Renal cortex interstitium (tissue), 11 donors: ENCODE results near the gene PIK3C3. TPM values are rescaled to one million over a fixed set of nuclear protein-coding genes. Genes with fewer than 3 reads are reported as not detected.
A peak's percentile ranks its signal among the peaks of the same experiment; 100 is the strongest.
"Not testable (repeated sequence)": the region's sequence is repeated elsewhere in the genome, so short reads cannot be mapped to it uniquely, and the experiment has no call there.

Experiments
- DNase-seq, 11 donors: peaks; one replicate each; pipeline ENCODE4 v3.0.0-alpha.2; 2013; ENCODE audit warnings: low read depth in 9 of 11, low spot score in 4 of 11; ENCODE audit errors: extremely low read depth in 1 of 11
- polyA plus RNA-seq, 3 donors: library from polyadenylated mRNA; unstranded; fragments of 120-200 nt; gene quantifications; one replicate each; pipeline ENCODE4 v1.2.1, GENCODE V29; 2013; ENCODE audit not compliant: insufficient read length in 3 of 3

PIK3C3 gene
- polyA plus RNA-seq, 3 donors = 65.2 to 83.2 (median 81.6) TPM

DNA sequence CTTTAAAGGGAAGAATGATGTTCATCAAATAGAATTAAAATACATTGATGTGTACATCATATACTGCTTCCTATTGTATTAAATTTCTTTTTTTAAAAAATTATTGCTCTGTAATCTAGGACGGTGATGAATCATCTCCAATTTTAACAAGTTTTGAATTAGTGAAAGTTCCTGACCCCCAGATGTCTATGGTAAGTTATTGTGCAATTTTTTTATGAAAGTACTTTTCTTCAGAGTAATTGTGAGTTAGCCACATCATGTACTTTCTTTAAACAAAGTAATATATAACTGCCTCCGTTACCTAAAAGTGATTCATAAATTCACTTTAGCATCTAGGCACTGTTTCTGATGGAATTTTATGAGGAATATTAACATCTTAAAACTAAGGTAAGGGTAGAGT, 38.1 kb downstream of the PIK3C3 start:
- no peak for DNase-seq

DNA sequence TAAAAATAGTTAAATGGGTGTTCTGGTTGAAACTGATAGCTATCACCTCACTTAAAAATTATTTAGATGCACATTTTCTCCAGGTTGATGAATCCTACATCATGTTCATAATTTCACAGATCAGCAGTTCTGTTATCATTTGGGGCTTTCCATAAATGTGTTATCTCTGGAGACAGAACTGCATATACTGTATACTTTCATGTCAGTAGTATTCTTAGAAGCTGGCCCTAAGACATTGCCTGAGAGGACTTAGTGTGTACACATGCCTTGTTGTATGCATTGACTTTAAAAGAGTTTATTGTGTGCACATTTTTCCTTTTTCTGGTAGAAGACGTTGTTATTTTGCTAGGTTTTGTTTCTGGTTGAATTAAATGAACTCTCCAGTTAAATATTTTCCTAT, 41.0 kb downstream of the PIK3C3 start:
- no peak for DNase-seq

DNA sequence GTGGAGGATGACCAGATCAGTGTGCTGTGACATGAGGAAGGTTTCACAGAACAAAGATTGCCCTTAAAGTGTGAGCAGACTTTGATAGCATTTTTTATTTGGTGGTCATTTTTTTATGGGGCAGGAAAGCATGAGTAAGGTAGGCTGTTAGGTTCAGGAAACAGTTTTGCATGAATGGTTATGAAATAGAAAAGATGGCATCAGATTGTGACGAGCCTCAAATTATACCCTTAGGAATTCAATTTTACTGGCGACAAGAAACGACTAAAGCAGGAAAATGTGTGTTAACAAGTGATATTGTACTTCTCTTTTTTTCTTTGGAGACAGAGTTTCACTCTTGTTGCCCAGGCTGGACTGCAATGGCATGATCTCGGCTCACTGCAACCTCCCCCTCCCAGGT, 44.7 kb downstream of the PIK3C3 start:
- no peak for DNase-seq

DNA sequence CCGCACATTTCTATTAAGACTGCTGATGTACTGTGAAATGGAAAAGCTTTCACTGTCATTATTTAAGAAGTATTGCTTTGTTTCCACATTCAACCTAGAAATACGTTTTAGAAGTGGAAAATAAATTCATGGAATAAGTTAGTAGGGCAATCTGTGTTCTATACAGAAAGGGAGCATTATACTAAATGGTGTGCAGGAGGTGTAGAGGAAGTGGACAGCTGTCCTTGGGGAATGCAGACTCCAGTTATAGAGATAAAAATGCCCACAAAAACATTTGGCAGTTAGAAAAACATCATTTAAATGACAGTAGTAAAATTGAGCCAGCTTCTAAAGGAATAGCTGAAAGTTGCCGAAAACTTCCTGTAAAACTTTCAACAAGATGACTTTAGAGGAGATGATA, 46.8 kb downstream of the PIK3C3 start:
- no peak for DNase-seq

GRCh38 chr18:42004653-42005052, 49.6 kb downstream of the PIK3C3 start:
- DNase-seq = no peak

GRCh38 chr18:42005782-42006181, 50.7 kb downstream of the PIK3C3 start:
- DNase-seq = no peak

GRCh38 chr18:42009457-42009856, 54.4 kb downstream of the PIK3C3 start:
- DNase-seq = not testable (repeated sequence)

GRCh38 chr18:42011053-42011452, 56.0 kb downstream of the PIK3C3 start:
- DNase-seq = no peak

DNA sequence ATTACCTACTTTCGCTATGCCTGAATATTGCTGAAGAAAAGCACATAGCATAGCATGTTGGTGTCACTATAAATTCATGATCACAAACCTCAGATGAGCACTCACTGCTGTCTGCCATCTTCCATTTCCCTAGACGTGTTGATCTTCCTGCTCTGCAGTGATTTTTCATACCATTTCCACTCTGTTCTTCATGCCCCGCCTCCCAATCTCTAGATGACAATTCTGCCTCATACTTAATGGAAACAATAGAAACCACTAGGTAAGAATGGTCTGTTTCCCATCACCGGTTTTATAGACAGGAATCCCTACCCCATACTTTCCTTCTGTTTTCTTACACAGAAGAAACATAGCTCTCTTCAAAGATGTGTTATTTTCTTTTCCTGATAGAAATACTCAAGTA, 63.8 kb downstream of the PIK3C3 start:
- DNase-seq = no peak

- no peak for DNase-seq
Observed at GRCh38 chr18:42024131-42024530, 69.1 kb downstream of the PIK3C3 start.

GRCh38 chr18:42025491-42025890, 70.5 kb downstream of the PIK3C3 start:
- DNase-seq = no peak

GRCh38 chr18:42025974-42026625, 71.1 kb downstream of the PIK3C3 start:
- no peak for DNase-seq

DNA sequence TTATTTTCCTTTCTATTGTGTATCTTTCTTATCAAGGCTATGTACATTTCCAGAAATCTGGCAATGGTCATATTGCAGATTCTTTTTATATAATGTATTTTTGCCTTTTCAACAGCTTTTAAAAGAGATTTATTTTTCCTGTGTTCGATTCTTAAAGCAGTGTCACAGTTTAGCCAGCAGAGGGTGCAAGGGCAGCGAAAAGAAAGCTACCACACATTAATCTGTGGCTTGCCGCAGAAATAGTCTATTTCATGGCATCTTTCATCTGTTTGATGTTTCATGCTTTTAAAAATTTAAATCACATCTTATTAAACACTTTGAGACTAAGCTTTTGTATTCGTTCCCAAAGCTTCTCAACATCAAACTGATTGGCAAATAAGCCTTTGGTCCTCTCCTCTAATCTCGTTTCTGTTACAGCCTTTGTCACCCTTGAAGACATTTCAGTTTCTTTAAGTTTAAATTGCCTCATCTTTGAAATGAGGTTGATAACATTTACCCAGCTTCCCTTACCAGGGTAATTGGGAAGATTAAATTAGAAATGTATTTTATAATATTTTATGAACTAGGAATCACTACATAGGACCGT, 73.3 kb downstream of the PIK3C3 start:
- DNase-seq = peak in 1 of 11 donors; percentile 25

GRCh38 chr18:42029092-42029491, 74.1 kb downstream of the PIK3C3 start:
- DNase-seq = no peak

GRCh38 chr18:42030586-42031182, 75.7 kb downstream of the PIK3C3 start:
- DNase-seq = peak in 1 of 11 donors; percentile 8

DNA sequence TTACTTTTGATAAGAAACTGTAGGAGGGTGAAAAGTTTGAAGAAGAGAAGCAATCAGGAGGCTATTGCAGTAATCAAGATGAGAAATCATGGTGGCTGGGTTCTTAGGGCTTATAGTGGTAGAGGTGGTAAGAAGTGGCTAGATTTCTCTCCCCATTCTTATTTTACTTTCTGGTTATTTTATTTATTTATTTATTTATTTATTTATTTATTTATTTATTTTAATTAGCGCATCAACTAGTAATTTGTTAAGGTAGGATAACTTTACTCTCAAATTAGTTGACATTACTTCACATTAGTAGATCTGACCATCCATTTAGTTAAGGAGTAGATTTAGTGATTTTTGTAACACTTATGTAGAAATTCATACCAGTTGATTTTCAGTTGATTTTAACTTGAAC, 77.4 kb downstream of the PIK3C3 start:
- no peak for DNase-seq

DNA sequence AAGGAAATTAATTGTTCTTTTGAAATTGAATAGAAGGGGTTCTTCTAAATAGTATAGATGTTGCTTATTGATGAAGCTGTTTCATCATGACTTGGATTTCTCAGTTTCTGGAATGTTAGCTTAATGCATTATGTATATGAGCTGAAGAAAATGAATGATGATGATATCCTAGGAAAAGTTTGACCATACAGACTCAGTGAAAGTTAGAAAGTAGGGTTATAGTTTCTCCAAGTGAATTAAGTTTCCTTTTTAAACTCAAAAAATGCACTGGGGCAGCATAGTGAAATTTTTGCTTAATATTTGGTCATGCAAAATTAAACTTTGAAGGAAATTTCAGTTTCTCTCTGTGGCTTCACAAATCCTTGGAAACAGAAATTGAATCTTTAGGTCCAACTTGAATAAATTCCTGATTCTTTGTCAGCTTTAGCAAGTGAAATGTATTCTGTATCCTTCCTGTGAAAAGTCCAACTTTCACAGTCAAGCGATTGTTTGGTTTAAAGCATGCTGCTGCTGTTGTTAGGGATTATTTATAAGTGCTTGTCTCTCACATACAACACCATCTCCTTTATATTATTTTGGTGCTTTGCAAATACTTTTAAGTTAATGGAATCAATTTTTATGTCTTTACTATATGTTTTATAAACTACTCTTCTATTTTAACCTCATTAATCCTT, 78.2 kb downstream of the PIK3C3 start:
- DNase-seq = no peak

- DNase-seq = peak in 5 of 11 donors; percentile 16 to 49 (median 37)
Observed at GRCh38 chr18:42038936-42039335, 83.9 kb downstream of the PIK3C3 start.

DNA sequence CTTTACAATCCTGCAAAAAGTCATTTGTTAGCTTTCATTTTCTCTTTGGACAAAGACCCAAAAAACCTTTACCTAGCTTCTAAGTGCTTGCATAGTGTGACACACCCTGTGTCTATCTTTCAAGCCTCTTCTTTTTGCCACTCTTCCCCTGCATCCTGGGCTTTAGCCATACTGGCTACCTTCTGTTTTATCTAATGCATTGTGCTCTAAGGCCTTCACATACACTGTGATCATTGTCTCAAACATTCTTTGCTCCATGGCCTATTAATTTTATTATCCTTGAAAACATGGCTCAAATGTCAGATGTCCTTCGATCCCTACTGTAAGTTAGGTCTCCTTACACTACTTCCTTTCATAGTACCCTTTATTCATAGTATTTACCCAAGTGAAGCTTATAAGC, 84.4 kb downstream of the PIK3C3 start:
- no peak for DNase-seq

- no peak for DNase-seq
Observed at GRCh38 chr18:42041793-42042192, 86.8 kb downstream of the PIK3C3 start.
